HG03060 (cell line): ENCODE results near the gene TIMP2.
"Not testable (repeated sequence)": the region's sequence is repeated elsewhere in the genome, so short reads cannot be mapped to it uniquely, and the experiment has no call there.

Source experiments
- ATAC-seq: cut with Tn5 transposase; IDR thresholded peaks from one replicate; pipeline ENCODE4 v1.9.1; 2021; ENCODE audit warnings: low read depth, moderate number of reproducible peaks; ENCODE audit not compliant: unreplicated experiment

The TIMP2 gene

DNA sequence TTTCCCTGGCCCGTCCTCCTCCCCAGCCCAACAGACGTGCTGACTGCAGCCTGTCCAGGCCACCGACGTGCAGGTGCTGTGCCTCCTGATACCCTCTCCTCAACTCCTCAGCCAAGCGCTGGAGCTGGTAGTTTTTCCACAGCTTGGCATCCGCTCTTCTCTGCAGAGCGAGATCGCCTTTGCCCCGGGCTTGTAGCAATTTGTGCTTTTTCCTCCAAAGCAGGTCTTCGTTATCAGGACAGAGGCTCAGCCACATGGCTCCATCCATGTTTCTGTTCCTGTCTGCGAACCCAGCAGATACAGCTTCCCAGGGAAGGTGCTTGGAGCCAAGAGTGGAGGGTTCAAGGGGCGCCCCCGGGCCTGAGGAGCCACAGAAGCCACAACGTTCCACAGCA is 33.1 kb downstream of the TIMP2 start:
- ATAC-seq: no peak

DNA sequence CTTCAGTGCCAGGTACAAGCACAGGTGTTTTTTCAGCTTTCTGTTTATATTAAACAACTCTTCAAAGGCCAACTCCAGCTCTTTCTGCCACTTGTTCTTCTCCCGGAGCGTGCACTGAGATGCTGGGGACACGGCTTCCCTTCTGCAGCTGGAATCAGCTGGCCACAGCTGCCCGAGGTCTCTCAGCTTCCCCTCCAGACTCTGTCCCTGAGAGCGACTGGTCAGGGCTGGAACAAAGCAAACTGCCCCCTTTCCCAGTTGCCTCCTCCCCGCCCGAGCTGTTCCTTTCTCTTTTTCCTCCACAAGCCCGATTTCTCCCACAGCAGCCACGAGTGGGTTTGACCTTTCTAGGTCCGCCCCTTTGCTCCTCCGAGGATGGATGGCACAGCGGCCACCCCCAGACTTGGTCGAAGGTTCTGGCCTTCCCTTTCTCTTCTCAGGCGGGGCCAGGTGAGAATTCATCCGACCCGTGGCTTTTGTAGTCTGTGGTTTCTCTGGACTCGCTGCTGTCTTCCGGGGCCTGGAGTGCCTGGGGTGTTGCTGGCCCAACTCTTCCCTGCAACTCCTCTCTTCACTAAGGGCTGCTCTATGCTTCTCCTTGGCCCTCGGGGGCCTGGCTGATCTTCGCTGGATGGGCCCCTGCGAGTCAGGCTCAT is 33.7 kb downstream of the TIMP2 start:
- ATAC-seq: no peak

DNA sequence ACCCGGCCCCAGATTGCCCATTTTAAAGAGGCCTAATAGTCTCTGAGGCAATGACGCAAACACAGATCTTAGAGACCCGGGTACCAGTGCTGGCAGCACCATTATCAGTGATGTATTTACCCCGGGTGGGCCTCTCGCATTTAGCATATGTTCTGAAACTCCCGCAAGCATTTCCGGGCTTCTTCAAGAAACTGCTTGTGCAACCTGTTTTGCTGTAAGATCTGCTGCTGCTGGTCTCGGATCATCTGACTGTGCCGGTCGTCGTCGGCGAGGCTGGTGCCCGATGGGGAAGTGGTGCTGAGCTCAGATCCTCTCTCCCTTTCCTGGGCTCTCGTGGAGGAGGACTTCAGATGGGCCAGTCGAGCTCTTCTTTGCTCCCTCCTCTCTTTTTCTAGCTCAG is 34.7 kb downstream of the TIMP2 start:
- ATAC-seq: no peak

DNA sequence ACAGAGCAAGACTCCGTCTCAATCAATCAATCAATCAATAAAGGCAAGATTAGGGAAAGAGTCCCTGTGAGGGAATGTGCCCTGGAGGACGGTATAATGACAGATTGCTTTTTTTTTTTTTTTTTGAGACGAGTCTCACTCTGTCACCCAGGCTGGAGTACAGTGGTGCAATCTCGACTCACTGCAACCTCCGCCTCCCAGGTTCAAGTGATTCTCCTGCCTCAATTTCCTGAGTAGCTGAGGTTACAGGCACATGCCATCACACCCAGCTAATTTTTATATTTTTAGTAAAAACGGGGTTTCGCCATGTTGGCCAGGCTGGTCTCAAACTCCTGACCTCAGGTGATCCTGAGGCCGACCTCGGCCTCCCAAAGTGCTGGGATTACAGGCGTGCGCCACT is 35.1 kb downstream of the TIMP2 start:
- ATAC-seq: not testable (repeated sequence)

DNA sequence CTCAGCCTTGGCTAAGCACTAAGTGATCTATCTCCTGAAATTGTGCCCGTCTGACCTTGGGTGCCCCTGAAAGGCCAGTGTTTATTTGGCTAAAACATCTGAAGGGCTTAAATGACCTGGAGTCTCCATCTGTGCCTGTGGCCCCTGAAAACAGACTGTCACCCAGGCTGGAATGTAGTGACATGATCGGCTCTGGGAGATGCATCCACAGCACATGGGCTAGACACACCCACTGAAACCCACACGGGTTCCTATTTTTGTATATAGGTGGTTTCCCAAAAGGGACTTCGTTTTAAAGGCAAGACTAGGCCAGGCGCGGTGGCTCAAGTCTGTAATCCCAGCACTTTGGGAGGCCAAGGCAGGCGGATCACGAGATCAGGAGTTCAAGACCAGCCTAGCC is 35.7 kb downstream of the TIMP2 start:
- ATAC-seq: no peak

DNA sequence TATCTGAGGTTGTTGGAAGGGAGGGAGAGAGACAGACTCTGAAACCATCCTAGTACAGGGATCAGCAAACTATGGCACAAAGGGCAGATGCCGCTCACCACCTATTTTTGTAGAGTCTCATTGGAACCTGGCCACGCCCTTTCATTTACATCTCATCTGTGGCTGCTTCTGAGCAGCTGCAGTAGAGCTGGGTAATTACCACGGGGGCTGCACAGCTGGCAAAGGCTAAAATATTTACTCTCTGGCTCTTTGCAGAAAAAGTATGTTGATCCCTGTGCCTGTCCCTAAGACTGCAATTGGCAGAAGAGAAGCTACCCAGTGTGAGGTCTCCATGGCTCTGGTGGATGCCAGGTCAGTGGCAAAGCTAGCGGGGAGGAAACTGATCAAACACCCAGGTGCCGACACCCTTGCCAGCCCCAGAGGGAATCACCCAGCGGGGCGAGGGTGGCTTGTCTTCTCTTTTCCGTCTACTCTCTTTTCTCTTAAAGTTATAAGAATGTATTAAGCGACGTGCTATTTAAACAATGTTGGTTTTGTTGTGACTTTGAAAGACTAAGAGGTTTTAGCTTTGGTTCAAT is 36.2 kb downstream of the TIMP2 start:
- ATAC-seq: no peak

DNA sequence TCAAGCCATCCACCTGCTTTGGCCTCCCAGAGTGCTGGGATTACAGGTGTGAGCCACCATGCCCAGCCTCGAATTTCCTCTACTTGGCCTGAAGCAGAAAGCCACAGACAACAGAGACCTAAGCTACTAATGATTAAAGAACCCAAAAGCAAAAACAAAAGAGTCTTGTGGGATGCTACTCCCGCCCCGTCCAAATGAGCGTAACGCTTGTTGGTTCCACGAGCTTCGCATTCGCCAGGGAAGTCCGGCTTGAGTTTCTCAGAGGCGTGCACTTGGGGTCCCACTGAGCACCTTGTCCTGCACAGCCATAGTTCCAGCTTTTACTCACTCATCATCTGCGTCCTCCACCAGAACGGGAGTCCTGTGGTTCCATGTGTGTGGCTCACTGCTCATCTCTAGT is 38.2 kb downstream of the TIMP2 start:
- no peak for ATAC-seq

DNA sequence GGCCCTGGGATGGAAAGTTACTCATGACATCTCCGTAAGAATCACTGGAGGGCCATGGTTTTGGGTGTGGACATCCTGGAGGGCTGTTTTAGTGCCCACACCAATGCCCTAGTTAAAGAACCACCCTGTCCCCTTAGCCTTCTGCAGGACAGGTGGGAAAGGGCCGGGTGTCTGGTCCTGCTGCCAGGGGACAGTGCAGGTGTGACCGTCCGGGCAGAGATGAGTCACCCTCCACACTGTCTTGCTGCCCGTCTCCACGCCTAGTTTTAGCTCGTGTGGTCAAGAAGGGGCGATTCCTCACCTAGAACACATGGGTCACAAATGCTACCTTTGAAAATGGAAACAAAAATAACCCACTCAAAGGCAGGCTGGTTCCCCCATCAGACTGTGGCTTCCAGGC is 39.2 kb downstream of the TIMP2 start:
- ATAC-seq: no peak

DNA sequence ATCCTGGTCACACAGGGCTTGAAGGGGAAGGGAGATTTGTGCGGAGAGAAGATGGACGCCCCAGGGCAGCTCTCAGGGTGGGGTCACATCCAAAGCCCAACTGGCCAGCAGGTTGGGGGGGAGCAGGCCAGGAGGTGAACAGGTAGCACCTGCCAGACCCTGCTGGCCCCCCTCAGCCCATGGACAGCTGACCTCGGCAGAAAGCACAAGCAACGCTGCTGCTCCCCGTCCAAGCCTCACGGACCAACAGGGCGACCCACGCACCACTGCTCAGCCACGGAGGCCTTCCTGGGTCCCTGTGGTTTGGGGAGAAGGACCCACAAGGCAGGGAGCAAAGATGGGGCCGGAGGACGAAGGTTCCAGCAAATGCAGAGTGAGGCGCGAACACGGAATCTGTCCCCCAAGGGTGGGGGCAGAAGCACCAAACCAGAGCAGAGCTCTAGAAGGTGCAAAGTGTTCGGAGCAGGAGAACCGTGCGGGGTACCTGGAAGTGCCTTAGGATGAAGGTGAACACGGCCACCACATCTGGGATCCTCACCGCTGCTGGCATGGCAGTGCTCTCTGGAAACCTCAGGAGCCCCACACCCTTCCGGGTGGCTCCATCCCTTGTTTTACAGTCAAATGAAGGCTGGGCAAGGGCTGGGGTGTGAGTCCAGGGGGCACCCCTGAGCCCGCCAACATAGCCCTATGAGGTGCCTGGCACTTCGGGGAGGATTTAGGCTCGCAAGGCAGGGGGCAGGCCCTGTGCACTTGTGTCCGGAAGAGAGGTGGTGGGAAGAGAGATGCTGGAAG is 40.1 kb downstream of the TIMP2 start:
- no peak for ATAC-seq

DNA sequence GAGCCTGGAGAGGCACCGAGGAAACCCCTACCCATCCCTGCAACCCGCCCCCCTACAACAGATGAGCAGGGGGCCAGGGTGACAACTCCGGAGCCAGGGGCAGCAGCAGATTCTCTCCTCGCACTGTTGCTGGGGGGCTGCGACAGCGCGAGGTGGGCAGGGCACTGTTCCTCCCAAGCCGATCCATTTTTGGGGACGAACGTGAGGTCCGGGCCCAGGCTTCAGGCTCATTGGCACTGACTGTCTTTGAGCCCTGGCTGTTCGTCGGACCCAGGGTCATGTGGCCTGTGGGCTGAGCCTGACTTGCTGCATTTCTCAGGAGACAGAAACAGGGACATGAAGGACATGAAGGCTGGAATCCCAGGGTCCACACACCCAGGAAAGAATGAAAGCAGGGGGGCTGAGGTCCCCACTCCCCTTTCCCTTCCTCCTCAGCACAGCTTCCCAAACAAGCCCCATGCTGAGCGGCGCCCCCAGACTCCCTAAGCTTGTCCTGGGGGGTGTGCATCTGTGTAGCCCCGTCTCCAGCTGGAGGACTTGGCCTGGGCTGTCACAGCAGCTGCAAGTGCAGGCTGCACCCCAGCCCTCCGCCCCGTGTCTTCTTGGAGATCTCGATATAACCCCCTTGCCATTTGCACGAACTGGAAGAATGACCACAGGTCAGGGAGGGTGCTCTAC is 40.9 kb downstream of the TIMP2 start:
- no peak for ATAC-seq

DNA sequence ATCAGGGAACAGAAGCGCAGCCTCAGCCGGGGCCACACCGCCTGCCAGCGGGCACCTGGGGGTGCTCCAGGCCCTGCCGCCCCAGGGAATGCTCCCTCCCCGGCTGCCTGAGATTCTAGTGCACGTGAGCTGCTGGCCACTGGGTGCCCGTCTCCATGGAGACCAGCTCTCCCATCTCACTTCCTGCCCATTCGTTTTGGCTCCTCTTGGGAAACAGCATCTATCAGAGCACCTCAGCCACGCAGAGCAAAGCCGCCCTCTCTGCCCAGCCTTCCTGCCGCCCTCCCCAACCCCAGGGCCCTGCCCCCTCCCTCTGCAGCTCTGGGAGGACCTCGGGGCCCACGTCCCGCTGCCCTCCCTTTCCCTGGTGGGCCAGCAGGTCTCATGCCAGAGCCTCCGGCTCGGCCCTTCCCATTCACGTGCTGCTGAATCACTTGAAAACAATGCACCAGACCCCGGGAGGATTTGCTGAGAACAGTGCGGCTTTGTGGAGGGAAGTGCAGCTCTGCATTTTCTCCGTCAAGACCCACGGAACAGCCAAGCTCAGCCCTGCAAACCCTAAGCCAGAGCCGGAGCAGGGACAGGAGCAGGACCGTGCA is 41.6 kb downstream of the TIMP2 start:
- no peak for ATAC-seq

DNA sequence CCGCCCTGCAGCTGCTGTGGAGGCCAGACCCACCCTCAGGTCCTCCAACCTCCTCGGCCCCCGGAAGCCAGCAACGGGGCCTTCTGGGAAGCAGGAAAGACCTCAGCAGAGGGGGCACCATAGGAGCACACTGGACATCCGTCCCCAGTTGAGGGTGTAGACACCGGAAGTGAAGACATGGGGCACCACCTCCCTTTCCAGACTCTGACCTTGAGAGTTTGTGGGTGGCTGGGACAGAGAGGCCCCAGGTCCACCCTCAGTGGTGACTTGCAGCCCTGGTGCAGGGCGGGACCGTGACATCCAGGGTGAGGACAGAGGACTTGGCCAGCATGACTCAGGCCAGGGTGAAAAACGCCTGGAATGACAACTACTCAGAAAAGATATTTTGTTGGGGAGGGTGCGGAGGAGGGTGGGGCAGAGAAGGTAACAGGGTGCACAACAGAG is 42.1 kb downstream of the TIMP2 start:
- no peak for ATAC-seq

DNA sequence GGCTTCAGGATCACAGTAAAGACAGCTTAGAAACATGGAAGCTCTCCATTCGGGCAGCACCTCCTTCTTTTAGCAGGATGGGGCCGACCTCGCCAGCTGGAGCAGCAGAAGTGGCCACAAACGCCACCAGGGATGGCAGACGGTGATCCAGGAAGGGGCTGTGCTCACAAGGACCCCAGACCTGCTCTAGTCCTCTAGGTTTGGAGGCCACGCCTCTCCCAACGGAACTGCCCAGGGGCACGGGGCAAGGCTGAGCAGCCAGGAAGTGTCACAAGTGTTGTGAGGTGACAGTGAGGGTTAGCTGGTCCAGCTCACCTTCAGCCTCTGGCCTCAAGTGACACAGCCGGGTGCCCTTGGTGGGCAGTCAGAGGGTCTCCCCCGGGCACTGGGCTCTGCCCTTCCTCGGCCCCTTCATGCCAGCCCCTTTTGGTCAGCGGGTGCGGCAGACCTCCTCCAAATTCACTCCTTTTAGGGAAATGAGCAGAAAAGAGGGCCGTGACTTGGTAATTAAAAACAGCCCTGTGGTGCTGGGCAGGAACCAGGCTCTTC is 42.6 kb downstream of the TIMP2 start:
- no peak for ATAC-seq

DNA sequence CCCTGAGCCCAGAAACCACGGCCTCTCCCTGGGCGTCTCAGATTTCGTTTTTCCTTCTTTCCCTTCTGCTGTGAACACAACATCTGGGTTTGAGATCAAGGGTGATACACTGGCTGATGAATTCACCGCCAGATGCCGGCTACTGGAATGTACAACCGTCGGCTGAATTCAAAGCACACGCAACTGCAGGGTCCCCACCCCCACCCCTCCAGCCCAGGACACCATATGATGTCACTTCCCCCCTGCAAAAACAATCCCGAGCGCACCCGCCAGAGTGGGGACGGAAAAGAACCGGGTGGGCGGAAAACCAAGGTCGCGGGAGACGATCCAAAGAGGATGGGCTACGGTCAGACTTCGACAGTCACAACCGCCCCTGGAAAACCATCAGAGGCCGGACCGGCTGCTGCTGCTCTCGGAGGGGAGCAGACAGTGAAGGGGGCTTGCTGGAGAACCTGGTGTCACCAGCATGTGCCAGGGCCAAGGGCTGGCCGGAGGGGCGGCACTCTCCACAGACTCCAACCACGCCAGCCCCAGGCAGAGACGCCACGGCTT is 45.5 kb downstream of the TIMP2 start:
- no peak for ATAC-seq

DNA sequence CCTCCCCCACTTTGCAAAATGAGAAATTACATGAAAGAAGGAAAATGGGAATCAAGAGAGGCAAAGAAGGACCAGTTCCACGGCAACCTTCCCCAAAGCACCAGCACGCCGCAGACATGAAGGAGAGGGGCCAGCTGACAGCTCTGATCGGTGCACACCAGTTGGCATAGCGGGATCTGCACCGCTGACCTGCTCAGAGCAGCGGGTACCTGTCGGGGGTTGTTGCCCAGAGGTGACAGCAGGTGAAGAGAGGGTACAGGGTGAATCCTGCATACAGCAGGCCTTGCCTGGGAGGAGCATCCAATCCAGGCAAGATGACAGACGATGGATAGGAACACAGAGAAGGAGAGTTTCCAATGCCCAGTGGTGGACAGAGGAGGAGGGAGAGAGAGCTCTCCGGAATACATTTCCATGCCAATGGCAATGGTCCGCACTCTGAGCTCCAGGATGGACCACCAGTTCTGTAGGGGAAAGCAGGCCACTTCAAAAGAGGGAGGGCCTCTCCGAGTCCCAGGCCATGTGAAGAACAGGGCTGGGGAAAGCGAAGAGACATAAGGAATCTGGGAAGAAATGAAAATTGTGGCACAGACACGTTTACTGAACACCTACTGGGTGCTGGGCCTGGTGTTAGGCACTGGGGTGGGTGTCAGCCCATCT is 46.2 kb downstream of the TIMP2 start:
- ATAC-seq: no peak

DNA sequence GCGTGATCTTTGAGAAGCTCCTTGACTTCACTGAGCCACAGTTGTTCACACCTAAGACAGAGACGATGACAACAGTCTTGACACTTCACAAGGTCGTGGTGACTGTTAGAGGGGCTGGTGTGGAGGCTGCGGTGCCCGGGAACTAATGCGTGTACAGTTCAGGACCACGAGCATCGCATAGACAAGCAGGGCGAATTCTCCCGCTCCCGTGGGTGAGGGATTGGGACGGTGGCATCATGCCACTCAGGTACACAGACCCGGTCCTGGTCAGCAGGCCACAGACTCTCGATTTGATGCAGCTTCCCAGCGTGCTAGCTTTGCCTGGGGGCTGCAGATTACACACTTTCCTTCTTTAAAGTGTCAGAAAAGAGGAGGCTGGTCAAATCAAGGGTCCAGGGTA is 46.9 kb downstream of the TIMP2 start:
- no peak for ATAC-seq

DNA sequence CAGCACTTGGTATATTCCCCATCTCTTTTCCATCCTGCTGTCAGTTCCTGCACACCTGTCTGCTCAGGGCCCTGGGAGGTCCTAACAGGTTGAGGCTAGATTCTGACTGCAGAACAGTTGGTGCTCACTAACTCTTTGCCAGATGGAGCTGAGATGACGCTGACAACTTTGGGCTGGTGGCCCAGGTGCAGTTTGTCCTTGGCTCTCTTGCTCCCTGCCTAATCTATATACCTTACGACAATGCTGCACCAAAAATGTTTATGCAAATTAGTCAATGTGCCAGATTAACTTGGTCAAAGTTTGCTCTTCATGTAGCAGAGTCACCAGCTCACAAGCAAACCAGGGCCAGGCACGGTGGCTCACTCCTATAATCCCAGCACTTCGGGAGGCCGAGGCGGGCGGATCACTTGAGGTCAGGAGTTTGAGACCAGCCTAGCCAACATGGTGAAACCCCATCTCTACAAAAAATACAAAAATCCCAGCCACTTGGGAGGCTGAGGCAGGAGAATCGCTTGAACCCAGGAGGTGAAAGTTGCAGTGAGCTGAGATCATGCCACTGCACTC is 48.2 kb downstream of the TIMP2 start:
- ATAC-seq: not testable (repeated sequence)

DNA sequence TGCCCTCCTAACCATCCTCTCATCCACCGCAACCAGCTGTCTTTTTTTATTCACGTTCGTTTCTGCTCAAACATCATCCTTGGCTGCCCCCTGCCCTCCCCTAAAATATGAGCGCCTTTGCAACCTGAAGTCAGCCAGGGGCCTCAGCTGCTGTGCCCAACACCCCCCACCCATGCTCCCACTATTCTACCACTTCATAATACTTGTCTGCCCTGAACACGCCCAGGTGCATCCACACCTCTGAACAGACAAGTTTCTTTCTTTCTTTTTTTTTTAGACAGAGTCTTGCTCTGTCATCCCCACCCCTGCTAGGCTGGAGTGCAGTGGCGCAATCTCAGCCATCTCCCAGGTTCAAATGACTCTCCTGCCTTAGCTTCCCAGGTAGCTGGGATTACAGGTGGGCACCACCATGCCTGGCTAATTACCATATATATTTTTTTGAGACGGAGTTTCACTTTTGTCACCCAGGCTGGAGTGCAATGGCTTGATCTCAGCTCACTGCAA is 49.0 kb downstream of the TIMP2 start:
- ATAC-seq: no peak

DNA sequence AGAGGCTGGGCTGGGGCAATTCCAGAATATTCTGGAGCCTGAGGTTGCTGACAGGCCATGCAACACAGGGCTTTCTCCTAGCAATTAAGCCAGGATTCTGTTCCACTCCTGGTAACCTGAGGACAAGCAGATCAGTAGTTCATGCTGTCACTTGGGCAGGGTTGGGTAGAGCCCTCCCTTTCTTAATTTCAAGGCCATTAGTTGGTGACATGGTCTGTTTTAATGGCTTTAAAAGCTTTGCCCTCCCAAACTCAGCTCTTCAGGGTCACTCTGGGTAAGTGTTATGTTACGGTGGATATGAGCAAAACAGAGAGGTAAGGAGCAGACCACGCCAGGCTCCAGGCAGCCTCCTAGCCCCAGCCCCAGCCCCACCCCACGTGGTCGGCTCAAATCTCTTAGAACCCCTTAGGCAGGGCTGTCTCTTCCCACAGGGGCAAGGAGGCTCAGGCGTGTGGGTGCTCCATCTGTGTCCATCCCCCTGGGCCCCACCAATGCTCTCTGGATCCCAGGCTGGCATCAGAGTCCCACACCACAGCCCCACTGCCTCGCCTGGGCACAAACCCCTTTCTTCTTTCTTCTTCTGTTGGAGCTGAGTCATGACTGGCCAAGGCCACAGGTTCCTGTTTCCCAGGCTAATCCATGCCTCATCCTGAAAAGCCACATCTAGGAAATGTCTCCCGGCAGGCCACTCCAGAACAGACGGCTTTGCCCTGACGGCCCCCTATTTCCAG is 49.7 kb downstream of the TIMP2 start:
- no peak for ATAC-seq
